Liver (tissue), 9 donors: ENCODE results near the gene INTS6. TPM values are rescaled to one million over a fixed set of nuclear protein-coding genes. Genes with fewer than 3 reads are reported as not detected.

Experiments used
- DNase-seq: peaks from one replicate; pipeline ENCODE4 v3.0.0-alpha.2; 2017; ENCODE audit warnings: low spot score
- H3K27ac ChIP-seq, 2 donors: one replicate each; pipeline ENCODE4 v1.7.0; 2013; ENCODE audit warnings: inconsistent platforms in 2 of 2, low read length in 2 of 2, control low read depth in 1 of 2, low read depth in 1 of 2, mild to moderate bottlenecking in 1 of 2
- H3K27me3 ChIP-seq, 4 donors: one replicate each; pipeline versions ENCODE4 v1.6.1 to v1.7.0; 2013; ENCODE audit warnings: low read length in 3 of 4, inconsistent platforms in 1 of 4, mild to moderate bottlenecking in 1 of 4, moderate library complexity in 1 of 4; ENCODE audit not compliant: control insufficient read depth in 4 of 4, insufficient read depth in 4 of 4
- H3K36me3 ChIP-seq, 4 donors: one replicate each; pipeline versions ENCODE4 v1.6.1 to v1.7.0; 2013; ENCODE audit warnings: low read length in 3 of 4, mild to moderate bottlenecking in 3 of 4, low read depth in 1 of 4, moderate library complexity in 1 of 4; ENCODE audit not compliant: control insufficient read depth in 4 of 4, insufficient read depth in 3 of 4
- H3K4me1 ChIP-seq, 4 donors: one replicate each; pipeline versions ENCODE4 v1.6.1 to v1.7.0; 2013; ENCODE audit warnings: low read length in 3 of 4, mild to moderate bottlenecking in 3 of 4, moderate library complexity in 1 of 4; ENCODE audit not compliant: control insufficient read depth in 4 of 4, insufficient read depth in 4 of 4
- H3K4me3 ChIP-seq, 3 donors: one replicate each; pipeline versions ENCODE4 v1.6.1 to v1.7.0; 2013; ENCODE audit warnings: low read length in 3 of 3, control low read depth in 1 of 3, low read depth in 1 of 3, mild to moderate bottlenecking in 1 of 3
- H3K9ac ChIP-seq, 2 donors: one replicate each; pipeline ENCODE4 v1.7.0; 2013; ENCODE audit warnings: low read length in 2 of 2, mild to moderate bottlenecking in 2 of 2, moderate library complexity in 2 of 2, control low read depth in 1 of 2, low read depth in 1 of 2
- H3K9me3 ChIP-seq, 4 donors: one replicate each; pipeline versions ENCODE4 v1.6.1 to v1.7.0; 2013; ENCODE audit warnings: low read length in 3 of 4; ENCODE audit not compliant: control insufficient read depth in 4 of 4
- ATF3 ChIP-seq: IDR thresholded peaks from 2 replicates; pipeline ENCODE4 v1.6.1; 2016; ENCODE audit warnings: antibody characterized with exemption
- CTCF ChIP-seq: fragments of 150-350 bp; IDR thresholded peaks from 2 replicates; pipeline ENCODE4 v1.5.1; 2017; ENCODE audit warnings: improper control_type of control experiment, low read depth, low read length; ENCODE audit not compliant: missing input control
- EGR1 ChIP-seq, 2 donors: IDR thresholded peaks; 2 replicates each; pipeline ENCODE4 v1.6.1; 2016 to 2018; ENCODE audit warnings: antibody characterized with exemption in 2 of 2, low read depth in 2 of 2
- FOXA1 ChIP-seq: IDR thresholded peaks from 2 replicates; pipeline ENCODE4 v1.6.1; 2016; ENCODE audit warnings: antibody characterized with exemption
- FOXA2 ChIP-seq: IDR thresholded peaks from 2 replicates; pipeline ENCODE4 v1.6.1; 2016; ENCODE audit warnings: antibody characterized with exemption
- GABPA ChIP-seq, 2 donors: IDR thresholded peaks in 1 of 2; conservative IDR thresholded peaks in 1 of 2; 2 replicates each; pipeline ENCODE4 v1.6.1; 2016; ENCODE audit warnings: antibody characterized with exemption in 2 of 2, mild to moderate bottlenecking in 1 of 2, moderate library complexity in 1 of 2
- HNF4A ChIP-seq, 2 donors: conservative IDR thresholded peaks; 2 replicates each; pipeline ENCODE4 v1.6.1; 2016; ENCODE audit warnings: antibody characterized with exemption in 2 of 2, mild to moderate bottlenecking in 2 of 2
- HNF4G ChIP-seq: IDR thresholded peaks from 2 replicates; pipeline ENCODE4 v1.6.1; 2016; ENCODE audit warnings: antibody characterized with exemption
- JUND ChIP-seq, 2 donors: IDR thresholded peaks; 2 replicates each; pipeline ENCODE4 v1.6.1; 2016; ENCODE audit warnings: antibody characterized with exemption in 2 of 2
- MAX ChIP-seq: IDR thresholded peaks from 2 replicates; pipeline ENCODE4 v1.6.1; 2016; ENCODE audit warnings: antibody characterized with exemption
- NR2F2 ChIP-seq: IDR thresholded peaks from 2 replicates; pipeline ENCODE4 v1.6.1; 2016; ENCODE audit warnings: antibody characterized with exemption
- RAD21 ChIP-seq, 2 donors: IDR thresholded peaks; 2 replicates each; pipeline ENCODE4 v1.6.1; 2016; ENCODE audit warnings: antibody characterized with exemption in 2 of 2, mild to moderate bottlenecking in 2 of 2
- REST ChIP-seq: IDR thresholded peaks from 2 replicates; pipeline ENCODE4 v1.6.1; 2016; ENCODE audit warnings: antibody characterized with exemption, mild to moderate bottlenecking
- RXRA ChIP-seq, 2 donors: IDR thresholded peaks; 2 replicates each; pipeline ENCODE4 v1.6.1; 2017 to 2018; ENCODE audit warnings: antibody characterized with exemption in 2 of 2, mild to moderate bottlenecking in 1 of 2
- SP1 ChIP-seq: IDR thresholded peaks from 2 replicates; pipeline ENCODE4 v1.6.1; 2018; ENCODE audit warnings: antibody characterized with exemption, mild to moderate bottlenecking
- TAF1 ChIP-seq: conservative IDR thresholded peaks from 2 replicates; pipeline ENCODE4 v1.6.1; 2016; ENCODE audit warnings: antibody characterized with exemption, mild to moderate bottlenecking
- YY1 ChIP-seq: IDR thresholded peaks from 2 replicates; pipeline ENCODE4 v1.6.1; 2016; ENCODE audit warnings: antibody characterized with exemption, mild to moderate bottlenecking
- ZBTB33 ChIP-seq: IDR thresholded peaks from 2 replicates; pipeline ENCODE4 v1.6.1; 2016; ENCODE audit warnings: antibody characterized with exemption
- WGBS: extraction: QIAGEN DNeasy Blood & Tissue Kit; methylation state at CpG from one replicate; pipeline ENCODE4 v1.1.7; 2013; 5-methylcytosine and 5-hydroxymethylcytosine counted together
- polyA plus RNA-seq, 2 donors: library from polyadenylated mRNA; stranded (reverse) in 1 of 2; unstranded in 1 of 2; fragments of 200-250 nt in 1 of 2; fragments of >200 nt in 1 of 2; fragmentation: Nextera tagmentation in 1 of 2; extraction: Ambion mirVana in 1 of 2; gene quantifications; one replicate each; pipeline versions ENCODE4 v1.2.1 to v1.2.3, GENCODE V29; 2013 to 2015
- total RNA-seq, 2 donors: library from RNA; depleted of rRNA; stranded (reverse); fragments of >200 nt; gene quantifications; one replicate each; pipeline ENCODE4 v1.2.3, GENCODE V29; 2014
- donor health status: healthy.
- donor health status: healthy.
- donor health status: healthy.
- donor health status: healthy.
- donor health status: healthy.

The INTS6 gene
- total and polyA plus RNA-seq, 4 donors: 11.4 to 61.4 (median 18.8) TPM

- H3K4me3 ChIP-seq: no peak overlapping the region
- TF ChIP-seq NR2F2 (no peak), REST (no peak), TAF1 (no peak), CTCF (no peak), RAD21 (IDR thresholded peaks at IDR 0.05) (no peak), MAX (no peak), RXRA (IDR thresholded peaks at IDR 0.05) (no peak), GABPA (IDR thresholded peaks at IDR 0.05 in 1 of 2, conservative IDR thresholded peaks at IDR 0.05 in 1 of 2) (no peak), SP1 (no peak), FOXA1 (no peak), HNF4A (conservative IDR thresholded peaks at IDR 0.05) (no peak), YY1 (no peak), FOXA2 (no peak), EGR1 (IDR thresholded peaks at IDR 0.05; ENCODE audit: low read depth in 2 of 2) (no peak), ATF3 (no peak), ZBTB33 (no peak), JUND (IDR thresholded peaks at IDR 0.05) (no peak), HNF4G (no peak)
- no peaks in the 10 kb centered on the region for H3K4me1 ChIP-seq
- no peaks in the 10 kb centered on the region for H3K27me3 ChIP-seq
- no peaks in the 10 kb centered on the region for H3K36me3 ChIP-seq
- no peaks in the 10 kb centered on the region for H3K9me3 ChIP-seq
- DNase-seq: no peak
- H3K9ac ChIP-seq: no peak overlapping the region
- WGBS: 85% methylated on average over 14 of the region's 14 CpGs
- no peak overlapping the region for H3K27ac ChIP-seq
Measured at GRCh38 chr13:51324714-51325420, 128.0 kb downstream of the INTS6 start.
